CD4-positive, alpha-beta memory T cell (primary cell): Measurements from ENCODE around the gene MRM1. TPM values are rescaled to one million over a fixed set of nuclear protein-coding genes. Genes with fewer than 3 reads are reported as not detected.

Source experiments
- CTCF ChIA-PET: fragments of 350-600 bp; sonication (Branson Sonifier 250); formaldehyde crosslinking; loops from one replicate; lab custom pipeline; 2021; ENCODE audit warnings: inconsistent platforms; ENCODE audit not compliant: partially characterized antibody; lab: Charles Lee
- POLR2A ChIA-PET: fragments of 350-600 bp; sonication (Branson Sonifier 250); formaldehyde crosslinking; loops from one replicate; lab custom pipeline; 2021; ENCODE audit not compliant: partially characterized antibody; lab: Charles Lee
- DNase-seq, 5 donors: peaks; one replicate each; pipeline versions ENCODE4 v3.0.0 to v3.0.0-alpha.2; 2020 to 2022; ENCODE audit warnings: mixed read lengths in 1 of 5
- H3K27ac ChIP-seq: one replicate; pipeline ENCODE4 v1.7.0; 2013; ENCODE audit warnings: low read depth, low read length
- H3K27me3 ChIP-seq: 2 replicates; pipeline ENCODE4 v1.7.0; 2013; ENCODE audit warnings: mild to moderate bottlenecking, low read length, moderate library complexity; ENCODE audit not compliant: insufficient read depth
- H3K36me3 ChIP-seq: 2 replicates; pipeline ENCODE4 v1.7.0; 2013; ENCODE audit warnings: mild to moderate bottlenecking, low read length, moderate library complexity; ENCODE audit not compliant: insufficient read depth
- H3K4me1 ChIP-seq: 2 replicates; pipeline ENCODE4 v1.7.0; 2013; ENCODE audit warnings: mild to moderate bottlenecking, low read length, moderate library complexity; ENCODE audit not compliant: insufficient read depth
- H3K4me3 ChIP-seq, 2 donors: one replicate each; pipeline ENCODE4 v1.7.0; 2013; ENCODE audit warnings: low read length in 2 of 2, mild to moderate bottlenecking in 1 of 2
- H3K9me3 ChIP-seq, 2 donors: one replicate each; pipeline ENCODE4 v1.7.0; 2013; ENCODE audit warnings: low read length in 2 of 2, control low read depth in 1 of 2; ENCODE audit not compliant: control insufficient read depth in 1 of 2
- H3K27ac Mint-ChIP-seq, 7 donors: one replicate each; pipeline ENCODE4 v1.8.0; 2020 to 2021; ENCODE audit warnings: mixed read lengths in 7 of 7, mild to moderate bottlenecking in 6 of 7, inconsistent platforms in 3 of 7, moderate library complexity in 3 of 7
- H3K27me3 Mint-ChIP-seq, 2 donors: one replicate each; pipeline ENCODE4 v1.8.0; 2020 to 2021; ENCODE audit warnings: mixed read lengths in 2 of 2
- H3K36me3 Mint-ChIP-seq, 2 donors: one replicate each; pipeline ENCODE4 v1.8.0; 2020 to 2021; ENCODE audit warnings: mixed read lengths in 2 of 2, inconsistent platforms in 1 of 2, mild to moderate bottlenecking in 1 of 2
- H3K4me1 Mint-ChIP-seq, 4 donors: one replicate each; pipeline ENCODE4 v1.8.0; 2020 to 2021; ENCODE audit warnings: mixed read lengths in 4 of 4, mild to moderate bottlenecking in 1 of 4
- H3K4me3 Mint-ChIP-seq, 8 donors: one replicate each; pipeline ENCODE4 v1.8.0; 2020 to 2021; ENCODE audit warnings: mixed read lengths in 8 of 8, mild to moderate bottlenecking in 7 of 8, moderate library complexity in 6 of 8, inconsistent platforms in 3 of 8
- H3K9me3 Mint-ChIP-seq, 8 donors: one replicate each; pipeline ENCODE4 v1.8.0; 2020 to 2021; ENCODE audit warnings: mixed read lengths in 8 of 8, mild to moderate bottlenecking in 5 of 8, inconsistent platforms in 3 of 8, moderate library complexity in 1 of 8
- intact Hi-C: fragments of 100-400 bp; cut with micrococcal nuclease; formaldehyde crosslinking; loops from one replicate; pipeline ENCODE4 v1.15.1; 2023
- polyA plus RNA-seq, 2 donors: library from polyadenylated mRNA; unstranded; fragments of 300-500 nt; fragmentation: Illumina TruSeq; gene quantifications; one replicate each; pipeline ENCODE4 v1.2.3, GENCODE V29; 2021
- total RNA-seq, 2 experiments: library from RNA; stranded (reverse); gene quantifications; one replicate each; pipeline ENCODE4 v1.2.3, GENCODE V29; 2021

MRM1 gene
- total and polyA plus RNA-seq, 4 experiments from 2014 or later: 1.7 to 13.3 (median 8.1) TPM

GRCh38 chr17:36614933-36615332, 13.6 kb downstream of the MRM1 start:
- no peak overlapping the region for H3K4me3 ChIP-seq
- no peaks in the 10 kb centered on the region for H3K9me3 ChIP-seq
- H3K4me3 Mint-ChIP-seq: no peak overlapping the region
- H3K27me3 ChIP-seq: no peaks in the 10 kb centered on the region
- H3K27ac Mint-ChIP-seq: no peak overlapping the region
- H3K36me3 ChIP-seq: no peaks in the 10 kb centered on the region
- H3K36me3 Mint-ChIP-seq: no peaks in the 10 kb centered on the region
- H3K4me1 ChIP-seq: no peaks in the 10 kb centered on the region
- intact Hi-C loops: no loop called here
- peaks cover 0 to 1% of the 10 kb centered on the region in 2 donors for H3K27me3 Mint-ChIP-seq
- DNase-seq: no peak
- H3K9me3 Mint-ChIP-seq: peaks cover 0 to 2% (median 0%) of the 10 kb centered on the region in 8 donors
- ChIA-PET POLR2A (no interaction called here), CTCF (interaction anchor here (3.6 kb wide), 1 partner anchor 11 kb away, joined by 15 read pairs; no protein-coding TSS in a partner anchor)
- H3K4me1 Mint-ChIP-seq: no peaks in the 10 kb centered on the region
- H3K27ac ChIP-seq: no peak overlapping the region

GRCh38 chr17:36616061-36617029, 15.0 kb downstream of the MRM1 start:
- Histone ChIP-seq H3K9me3 (no peaks in the 10 kb centered on the region), H3K36me3 (no peaks in the 10 kb centered on the region), H3K4me1 (no peaks in the 10 kb centered on the region), H3K27me3 (no peaks in the 10 kb centered on the region), H3K27ac (no peak overlapping the region), H3K4me3 (no peak overlapping the region)
- Mint-ChIP-seq H3K4me3 (no peak overlapping the region), H3K27ac (no peak overlapping the region), H3K27me3 (peaks cover 0 to 1% of the 10 kb centered on the region in 2 donors), H3K9me3 (peaks cover 0 to 2% (median 0%) of the 10 kb centered on the region in 8 donors), H3K4me1 (peaks cover 0 to 1% (median 0%) of the 10 kb centered on the region in 4 donors), H3K36me3 (no peaks in the 10 kb centered on the region)
- intact Hi-C loops: no loop called here
- ChIA-PET CTCF (interaction anchor here (0.7 to 3.6 kb wide), 2 partner anchors 13 to 19 kb away, joined by 3 to 15 read pairs; no protein-coding TSS in a partner anchor), POLR2A (interaction anchor here (0.5 to 0.6 kb wide), 3 partner anchors 13 to 1067 kb away, joined by 3 to 5 read pairs (median 4); no protein-coding TSS in a partner anchor)
- DNase-seq: no peak

- H3K36me3 Mint-ChIP-seq: no peaks in the 10 kb centered on the region
- Histone ChIP-seq H3K9me3 (no peaks in the 10 kb centered on the region), H3K4me3 (no peak overlapping the region), H3K27me3 (no peaks in the 10 kb centered on the region), H3K36me3 (no peaks in the 10 kb centered on the region), H3K27ac (no peak overlapping the region), H3K4me1 (no peaks in the 10 kb centered on the region)
- H3K4me1 Mint-ChIP-seq: peaks cover 0 to 1% (median under 1%) of the 10 kb centered on the region in 4 donors
- intact Hi-C loops: no loop called here
- peaks cover 0 to 2% (median 0%) of the 10 kb centered on the region in 8 donors for H3K9me3 Mint-ChIP-seq
- POLR2A ChIA-PET: no interaction called here
- peaks cover 0 to 1% of the 10 kb centered on the region in 2 donors for H3K27me3 Mint-ChIP-seq
- CTCF ChIA-PET: interaction anchor here (1.5 kb wide), 1 partner anchor 15 kb away, joined by 3 read pairs; no protein-coding TSS in a partner anchor
- H3K27ac Mint-ChIP-seq: peak overlapping the region in 1 of 7 donors; percentile 56
- DNase-seq: no peak
- H3K4me3 Mint-ChIP-seq: no peak overlapping the region
Measured at GRCh38 chr17:36617773-36618172, 16.4 kb downstream of the MRM1 start.

- no peak for DNase-seq
- H3K4me1 Mint-ChIP-seq: peaks cover 0 to 3% (median under 1%) of the 10 kb centered on the region in 4 donors
- no peak overlapping the region for H3K4me3 Mint-ChIP-seq
- H3K4me1 ChIP-seq: no peaks in the 10 kb centered on the region
- intact Hi-C loops: no loop called here
- H3K9me3 Mint-ChIP-seq: no peaks in the 10 kb centered on the region
- peak overlapping the region in 1 of 7 donors; percentile 57 for H3K27ac Mint-ChIP-seq
- H3K27me3 ChIP-seq: no peaks in the 10 kb centered on the region
- H3K27me3 Mint-ChIP-seq: no peaks in the 10 kb centered on the region
- no peaks in the 10 kb centered on the region for H3K36me3 Mint-ChIP-seq
- H3K4me3 ChIP-seq: no peak overlapping the region
- no peaks in the 10 kb centered on the region for H3K9me3 ChIP-seq
- ChIA-PET POLR2A (no interaction called here), CTCF (interaction anchor here (1.6 kb wide), 1 partner anchor 20 kb away, joined by 4 read pairs; no protein-coding TSS in a partner anchor)
- H3K36me3 ChIP-seq: no peaks in the 10 kb centered on the region
- no peak overlapping the region for H3K27ac ChIP-seq
Measured at GRCh38 chr17:36623281-36623680, 21.9 kb downstream of the MRM1 start.

GRCh38 chr17:36625188-36625587, 23.8 kb downstream of the MRM1 start:
- H3K9me3 ChIP-seq: no peaks in the 10 kb centered on the region
- no peaks in the 10 kb centered on the region for H3K36me3 ChIP-seq
- no peak for DNase-seq
- CTCF ChIA-PET: interaction anchor here (0.7 to 2.8 kb wide), 9 partner anchors 22 to 631 kb away, joined by 3 to 18 read pairs (median 4); partner anchors contain the start of gene MRM1
- H3K4me3 Mint-ChIP-seq: no peak overlapping the region
- POLR2A ChIA-PET: no interaction called here
- intact Hi-C loops: no loop called here
- no peaks in the 10 kb centered on the region for H3K36me3 Mint-ChIP-seq
- H3K9me3 Mint-ChIP-seq: no peaks in the 10 kb centered on the region
- no peaks in the 10 kb centered on the region for H3K4me1 ChIP-seq
- peaks cover 0 to 2% of the 10 kb centered on the region in 2 donors for H3K27me3 Mint-ChIP-seq
- no peak overlapping the region for H3K27ac ChIP-seq
- H3K27me3 ChIP-seq: no peaks in the 10 kb centered on the region
- peak overlapping the region in 1 of 7 donors; percentile 74 for H3K27ac Mint-ChIP-seq
- peaks cover 0 to 4% (median 2%) of the 10 kb centered on the region in 4 donors for H3K4me1 Mint-ChIP-seq
- no peak overlapping the region for H3K4me3 ChIP-seq

- Histone ChIP-seq H3K36me3 (no peaks in the 10 kb centered on the region), H3K27me3 (no peaks in the 10 kb centered on the region), H3K9me3 (no peaks in the 10 kb centered on the region), H3K4me1 (no peaks in the 10 kb centered on the region), H3K4me3 (no peak overlapping the region), H3K27ac (no peak overlapping the region)
- no peaks in the 10 kb centered on the region for H3K9me3 Mint-ChIP-seq
- POLR2A ChIA-PET: no interaction called here
- H3K4me3 Mint-ChIP-seq: peak overlapping the region in 1 of 8 donors; percentile 20
- H3K27ac Mint-ChIP-seq: no peak overlapping the region
- H3K27me3 Mint-ChIP-seq: peaks cover 0 to 4% of the 10 kb centered on the region in 2 donors
- H3K36me3 Mint-ChIP-seq: no peaks in the 10 kb centered on the region
- intact Hi-C loops: loop anchor here (2.0 kb wide), 1 partner anchor 24 kb away; no protein-coding TSS in a partner anchor
- CTCF ChIA-PET: interaction anchor here (0.9 to 3.8 kb wide), 8 partner anchors 8 to 612 kb away, joined by 3 to 44 read pairs (median 16); partner anchors contain the start of gene MRM1
- DNase-seq: no peak
- H3K4me1 Mint-ChIP-seq: peaks cover 0 to 4% (median 1%) of the 10 kb centered on the region in 4 donors
Measured at GRCh38 chr17:36627101-36627500, 25.7 kb downstream of the MRM1 start.

GRCh38 chr17:36628576-36628975, 27.2 kb downstream of the MRM1 start:
- POLR2A ChIA-PET: no interaction called here
- H3K27me3 Mint-ChIP-seq: peaks cover 4 to 9% of the 10 kb centered on the region in 2 donors

More at GRCh38 chr17:36628576-36628975, 27.2 kb downstream of the MRM1 start:
- Histone ChIP-seq H3K9me3 (no peaks in the 10 kb centered on the region), H3K4me3 (no peak overlapping the region), H3K4me1 (no peaks in the 10 kb centered on the region), H3K36me3 (no peaks in the 10 kb centered on the region), H3K27me3 (no peaks in the 10 kb centered on the region), H3K27ac (no peak overlapping the region)
- DNase-seq: no peak
- no peak overlapping the region for H3K27ac Mint-ChIP-seq
- peaks cover 0 to 4% (median 1%) of the 10 kb centered on the region in 4 donors for H3K4me1 Mint-ChIP-seq
- intact Hi-C loops: loop anchor here (2.0 kb wide), 1 partner anchor 744 kb away; no protein-coding TSS in a partner anchor
- CTCF ChIA-PET: interaction anchor here (0.7 to 3.8 kb wide), 14 partner anchors 13 to 612 kb away, joined by 3 to 44 read pairs (median 4); no protein-coding TSS in a partner anchor
- H3K36me3 Mint-ChIP-seq: no peaks in the 10 kb centered on the region
- H3K4me3 Mint-ChIP-seq: no peak overlapping the region
- H3K9me3 Mint-ChIP-seq: no peaks in the 10 kb centered on the region
